OCI-LY7 (cell line): ENCODE results near the gene ATAD3C.

Experiments
- CTCF ChIP-seq: fragments of 200-600 bp; sonication (generic); conservative IDR thresholded peaks from 2 replicates; pipeline ENCODE4 v1.5.1; 2014; ENCODE audit warnings: mild to moderate bottlenecking, antibody characterized with exemption, low read length, moderate library complexity, mixed read lengths
- EZH2phosphoT487 ChIP-seq: fragments of 200-600 bp; sonication (generic); IDR thresholded peaks from 2 replicates; pipeline ENCODE4 v1.6.1; 2018; ENCODE audit warnings: low read depth, borderline replicate concordance, mild to moderate bottlenecking, mixed run types, antibody characterized with exemption, low read length, moderate library complexity, mixed read lengths

- TF ChIP-seq CTCF (no peak), EZH2phosphoT487 (no peak)
Observed at GRCh38 chr1:1421147-1421906, 28.2 kb upstream of the ATAD3C start, which contains the start of gene ANKRD65.
